CMK (cell line): Measurements from ENCODE around the gene KCNJ5.
A peak's percentile ranks its signal among the peaks of the same experiment; 100 is the strongest.

Experiments
- DNase-seq: peaks from one replicate; pipeline ENCODE4 v3.0.0-alpha.2; 2010; ENCODE audit warnings: low read depth

Gene KCNJ5

GRCh38 chr11:128890543-128891368 is at the start of gene KCNJ5:
Gene KCNJ5 (plus strand): TSS chr11:128891356. CDS start chr11:128911274, 19,918 bp downstream.
- no peak for DNase-seq

GRCh38 chr11:128841461-128842072 is 49.6 kb upstream of the KCNJ5 start:
- DNase-seq, result no peak

GRCh38 chr11:128843198-128843785 is 47.9 kb upstream of the KCNJ5 start:
- no peak for DNase-seq

- peak; percentile 43 for DNase-seq
Observed at GRCh38 chr11:128845334-128845780, 45.8 kb upstream of the KCNJ5 start.

GRCh38 chr11:128846985-128847384 is 44.2 kb upstream of the KCNJ5 start:
- DNase-seq, result no peak

- DNase-seq, result no peak
Observed at GRCh38 chr11:128848815-128849455, 42.2 kb upstream of the KCNJ5 start.

GRCh38 chr11:128852327-128853023 is 38.7 kb upstream of the KCNJ5 start:
- DNase-seq, result no peak

- no peak for DNase-seq
Observed at GRCh38 chr11:128853559-128853958, 37.6 kb upstream of the KCNJ5 start.

GRCh38 chr11:128854841-128855240 is 36.3 kb upstream of the KCNJ5 start:
- DNase-seq, result no peak

- DNase-seq, result no peak
Observed at GRCh38 chr11:128856241-128856640, 34.9 kb upstream of the KCNJ5 start.

- no peak for DNase-seq
Observed at GRCh38 chr11:128857341-128857740, 33.8 kb upstream of the KCNJ5 start.

GRCh38 chr11:128859563-128860441 is 31.4 kb upstream of the KCNJ5 start:
- DNase-seq, result no peak

GRCh38 chr11:128860571-128861361 is 30.4 kb upstream of the KCNJ5 start:
- DNase-seq, result no peak

- no peak for DNase-seq
Observed at GRCh38 chr11:128862406-128862805, 28.8 kb upstream of the KCNJ5 start.

GRCh38 chr11:128862908-128863660 is 28.1 kb upstream of the KCNJ5 start:
- DNase-seq, result no peak

- no peak for DNase-seq
Observed at GRCh38 chr11:128865490-128865889, 25.7 kb upstream of the KCNJ5 start.

GRCh38 chr11:128867277-128867676 is 23.9 kb upstream of the KCNJ5 start, which contains the start of gene KCNJ1:
Gene KCNJ1 (minus strand): TSS chr11:128867296. CDS start chr11:128840243, 27,053 bp downstream.
- no peak for DNase-seq

- DNase-seq, result no peak
Observed at GRCh38 chr11:128868841-128869671, 22.1 kb upstream of the KCNJ5 start.
